Measurements from ENCODE around the gene PWWP2A. TPM values are rescaled to one million over a fixed set of nuclear protein-coding genes. Genes with fewer than 3 reads are reported as not detected.

The PWWP2A gene
- total and polyA plus RNA-seq, 2 of the 4 experiments (the other 2 are of a cell fraction), result 8.8 to 12.5 TPM

DNA sequence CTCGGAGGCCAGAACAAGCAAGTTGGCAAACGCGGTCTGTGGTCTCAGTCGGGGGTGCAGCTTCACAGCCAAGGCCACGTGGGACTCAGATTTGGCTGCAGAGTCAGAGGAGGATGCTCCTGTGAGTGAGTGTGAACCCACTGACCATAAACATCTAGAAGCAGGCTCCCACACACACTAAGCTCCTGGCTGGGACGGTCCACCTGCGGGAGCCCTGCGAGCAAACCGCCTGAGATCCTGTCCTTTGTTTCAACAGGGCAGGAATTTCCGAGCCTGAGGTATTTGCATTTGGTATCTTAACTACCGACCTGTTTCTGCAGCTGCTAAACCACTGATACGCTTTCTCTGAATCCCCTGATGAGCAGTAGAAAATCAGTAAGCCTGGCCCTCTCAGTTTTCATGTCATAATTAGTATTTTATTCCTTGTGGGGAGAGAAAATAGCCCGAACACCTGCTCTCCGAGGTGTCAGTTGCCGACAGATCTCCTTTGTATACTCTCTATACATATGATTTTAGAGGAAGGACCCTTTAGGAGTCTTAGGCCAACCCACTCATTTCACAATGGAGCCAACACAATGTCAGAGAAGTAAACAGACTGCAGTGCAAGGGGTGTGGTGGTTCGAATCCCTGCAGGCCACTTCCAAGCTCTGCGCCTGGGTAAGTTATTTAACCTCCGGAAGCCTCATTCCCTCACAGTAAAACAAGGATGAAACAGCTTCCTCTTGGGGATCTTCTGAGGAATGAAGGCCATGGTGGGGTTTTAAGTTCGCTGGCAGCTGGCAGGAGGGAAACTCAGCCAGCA is 40.9 kb upstream of the PWWP2A start:
- no peak overlapping the region for H3K4me3 ChIP-seq (ENCODE audit: insufficient read depth, low read depth, low read length)
- H3K9me1 ChIP-seq (ENCODE audit: insufficient read depth, low read length), result no peaks in the 10 kb centered on the region
- peak overlapping the region; percentile 60; the same call in 1 of the 2 replicates for H3K4me2 ChIP-seq (ENCODE audit: low read depth, low read length)
- peak overlapping the region; percentile 53 for H2AFZ ChIP-seq (replicated peaks; ENCODE audit: low read length, poor library complexity)
- intact Hi-C loops (cut with micrococcal nuclease), result no loop called here
- peak overlapping the region; percentile 9 for H4K5ac ChIP-seq (ENCODE audit: low read depth, low read length)
- TF ChIP-seq CEBPB (IDR thresholded peaks at IDR 0.05; ENCODE audit: low read depth, low read length), result no peak
- no peak overlapping the region for H3K27ac ChIP-seq (ENCODE audit: insufficient read depth, low read length)
- POLR2A ChIA-PET (ENCODE audit: unreplicated experiment), result no interaction called here
- in situ Hi-C loops (cut with MboI; ENCODE audit: low sequenced_read_pairs), result no loop called here
- CTCF ChIA-PET, result interaction anchor here (0.6 to 1.1 kb wide), 2 partner anchors 20 to 710 kb away, joined by 3 to 4 read pairs; no protein-coding TSS in a partner anchor
- peak overlapping the region; percentile 11; the same call in 1 of the 2 replicates for H2BK20ac ChIP-seq (ENCODE audit: low read depth, low read length)
- peak overlapping the region; percentile 7; the same call in 1 of the 2 replicates for H2BK120ac ChIP-seq (ENCODE audit: low read depth, low read length)
- H3K9ac ChIP-seq (ENCODE audit: low read depth, low read length), result no peak overlapping the region
- H3K79me1 ChIP-seq (ENCODE audit: low read depth in 1 of 2, low read length in 2 of 2), result no peaks in the 10 kb centered on the region
- peak overlapping the region; percentile 31; the same call in 1 of the 2 replicates for H3K4ac ChIP-seq (ENCODE audit: low read depth, low read length)
- H2BK5ac ChIP-seq (ENCODE audit: low read depth, low read length, poor library complexity, severe bottlenecking), result no peak overlapping the region
- peak overlapping the region; percentile 3; the same call in 1 of the 3 replicates for H2BK15ac ChIP-seq (ENCODE audit: low read depth, low read length)
- BruUV-seq (replicated peaks), result no TSS peak
- 55% methylated on average over 3 of the region's 19 CpGs; no CpG with 5 or more reads in 1 of the 2 experiments for WGBS, 2 experiments (ENCODE audit: extremely low coverage in 2 of 2, insufficient read length in 1 of 2)
- dilution Hi-C loops (cut with HindIII; ENCODE audit: low sequenced_read_pairs, unreplicated experiment), result no loop called here
- ATAC-seq (ENCODE audit: low read depth) (no peak), DNase-seq (peak; percentile 19)
- no peaks in the 10 kb centered on the region for H4K20me1 ChIP-seq (ENCODE audit: insufficient read depth, low read length)
- H3K36me3 ChIP-seq (ENCODE audit: control insufficient read depth, insufficient read depth, low read length), result no peaks in the 10 kb centered on the region
- H2AK9ac ChIP-seq (replicated peaks; ENCODE audit: low read depth, low read length, poor library complexity), result no peak overlapping the region
- H3K9me3 ChIP-seq (ENCODE audit: control insufficient read depth, insufficient read depth, low read length), result no peaks in the 10 kb centered on the region
- peak overlapping the region; percentile 41 to 42; a peak in 2 of 4 replicates for H4K8ac ChIP-seq (ENCODE audit: low read depth in 2 of 2, low read length in 2 of 2)
- no peaks in the 10 kb centered on the region for H3K27me3 ChIP-seq (ENCODE audit: control insufficient read depth, insufficient read depth, low read length)
- H3K18ac ChIP-seq (ENCODE audit: low read depth, low read length), result no peak overlapping the region
- no peak overlapping the region for H3K56ac ChIP-seq (ENCODE audit: extremely low read depth, insufficient read depth, low read length)
- peak overlapping the region; percentile 64 for H3K14ac ChIP-seq (replicated peaks; ENCODE audit: low read depth, low read length)
- H2AK5ac ChIP-seq (ENCODE audit: low read depth, low read length), result 0 out of 2 replicates have a peak overlapping the region, but pooled peaks have one; percentile 20
- H3K4me1 ChIP-seq (ENCODE audit: control insufficient read depth, insufficient read depth, low read length), result peaks cover 8% of the 10 kb centered on the region
- no peak overlapping the region for H4K91ac ChIP-seq (ENCODE audit: insufficient read depth, low read depth, low read length)
- 0 out of 2 replicates have a peak overlapping the region, but pooled peaks have one; percentile 38 for H3K23ac ChIP-seq (ENCODE audit: low read depth, low read length)

All from IMR-90 (cell line).